ENCODE results near the gene HECTD1. TPM values are rescaled to one million over a fixed set of nuclear protein-coding genes. Genes with fewer than 3 reads are reported as not detected.
"Not testable (repeated sequence)": the region's sequence is repeated elsewhere in the genome, so short reads cannot be mapped to it uniquely, and the experiment has no call there.

Gene HECTD1
- total RNA-seq (2014; rRNA removed; shearing (Covaris generic)) = 54.5 and 110 TPM in 2 replicates

DNA sequence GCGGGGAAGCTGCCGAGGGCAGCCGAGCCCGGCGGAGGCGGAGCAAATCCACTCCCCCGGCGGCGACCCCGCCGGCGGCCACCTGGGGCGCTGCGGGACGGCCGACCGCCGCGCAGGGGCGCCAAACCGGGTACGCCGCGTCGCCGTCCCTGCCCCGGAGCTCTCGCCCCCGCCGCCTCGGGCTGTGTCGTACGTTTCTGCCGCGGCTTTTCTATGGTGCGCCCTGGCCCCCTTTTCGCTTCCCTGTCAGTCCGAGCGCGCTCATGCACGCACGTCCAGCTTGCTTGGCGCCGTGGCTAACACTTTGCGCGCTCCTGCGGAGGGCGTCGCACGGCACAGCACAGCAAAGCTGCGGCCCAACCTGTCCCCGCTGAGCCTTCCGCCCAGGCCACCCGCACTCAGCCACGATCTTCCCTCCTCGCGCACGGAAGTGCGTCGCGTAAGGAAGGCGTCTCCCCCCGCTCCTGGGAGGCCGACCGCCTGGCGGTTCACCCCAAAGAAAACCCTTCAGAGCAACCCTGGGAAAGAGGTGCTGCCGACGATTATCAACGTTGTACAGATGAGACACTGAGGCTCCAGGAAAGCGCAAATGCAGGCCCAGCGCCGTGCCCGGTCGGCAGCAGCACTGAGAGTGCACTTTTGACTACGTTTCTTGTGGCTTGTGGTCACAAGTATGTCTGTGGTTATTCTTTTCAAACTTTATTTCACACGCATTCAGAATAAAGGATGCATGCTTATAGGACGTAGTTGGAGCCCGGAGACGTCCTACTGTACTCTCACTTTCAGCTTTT is at the start of gene HECTD1:
Gene HECTD1 (minus strand): TSS at position 39 of the 791 bp plus-strand sequence. CDS start 1,857 bp downstream, outside the sequence.
- peak; percentile 86 for DNase-seq (ENCODE audit: low read depth)

DNA sequence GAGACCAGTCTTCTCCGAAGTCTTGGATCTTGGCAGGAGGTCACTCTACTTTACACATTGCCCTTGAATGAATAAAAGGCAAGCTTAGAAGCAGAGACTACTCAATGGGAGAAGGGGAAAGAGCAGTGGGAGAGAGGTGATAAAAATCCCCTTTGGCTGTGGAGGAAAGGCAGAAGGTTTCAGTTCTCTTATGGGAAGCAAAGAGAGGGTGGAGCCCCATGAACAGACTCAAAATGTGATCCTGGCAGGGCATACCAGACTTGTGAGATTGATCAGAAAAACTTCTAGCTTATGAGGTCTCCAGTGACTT is 49.6 kb upstream of the HECTD1 start:
- no peak for DNase-seq (ENCODE audit: low read depth)

DNA sequence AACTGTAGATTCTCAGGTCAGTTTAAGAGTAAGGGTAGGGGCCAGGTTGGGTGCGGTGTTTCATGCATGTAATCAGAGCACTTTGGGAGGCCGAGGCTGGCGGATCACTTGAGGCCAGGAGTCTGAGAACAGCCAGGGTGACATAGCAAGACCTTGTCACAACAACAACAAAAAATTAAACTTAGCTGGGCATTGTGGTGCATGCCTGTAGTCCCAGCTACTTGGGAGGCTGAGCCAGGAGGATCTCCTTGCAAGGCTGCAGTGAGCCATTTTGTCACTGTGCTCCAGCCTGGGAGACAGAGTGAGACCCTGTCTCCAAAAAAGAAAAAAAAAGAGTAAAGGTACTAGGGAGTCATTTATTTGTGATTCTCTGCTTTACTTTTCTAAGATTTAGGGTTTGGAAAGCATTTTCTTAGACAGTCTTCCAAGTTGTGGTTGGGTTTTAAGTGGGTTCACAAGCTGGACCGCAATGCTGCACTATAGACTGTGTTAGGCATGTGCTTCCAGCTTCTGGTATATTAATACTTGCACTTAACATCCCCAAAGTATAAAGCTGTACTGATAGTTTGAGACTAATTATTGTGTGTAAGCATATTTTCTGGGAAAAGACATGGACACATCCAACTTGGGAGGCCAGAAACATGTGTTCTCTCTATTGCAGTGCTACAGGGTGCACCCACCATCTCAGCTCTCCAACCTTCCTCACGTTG is 49.1 kb upstream of the HECTD1 start:
- no peak for DNase-seq (ENCODE audit: low read depth)

DNA sequence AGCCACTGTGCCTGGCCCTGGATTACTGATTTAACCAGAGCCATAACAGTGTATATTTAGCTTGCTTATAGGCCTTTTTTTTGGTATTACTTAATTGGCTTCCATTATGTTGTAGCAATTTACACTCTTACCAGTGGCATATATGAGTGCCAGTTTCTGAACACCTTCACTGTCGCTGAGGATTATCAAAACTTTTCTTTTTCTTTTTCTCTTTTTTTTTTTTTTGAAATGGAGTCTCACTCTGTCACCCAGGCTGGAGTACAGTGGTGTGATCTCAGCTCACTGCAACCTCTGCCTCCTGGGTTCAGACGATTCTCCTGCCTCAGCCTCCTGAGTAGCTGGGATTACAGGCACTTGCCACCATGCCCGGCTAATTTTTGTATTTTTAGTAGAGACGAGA is 48.3 kb upstream of the HECTD1 start:
- not testable (repeated sequence) for DNase-seq (ENCODE audit: low read depth)

DNA sequence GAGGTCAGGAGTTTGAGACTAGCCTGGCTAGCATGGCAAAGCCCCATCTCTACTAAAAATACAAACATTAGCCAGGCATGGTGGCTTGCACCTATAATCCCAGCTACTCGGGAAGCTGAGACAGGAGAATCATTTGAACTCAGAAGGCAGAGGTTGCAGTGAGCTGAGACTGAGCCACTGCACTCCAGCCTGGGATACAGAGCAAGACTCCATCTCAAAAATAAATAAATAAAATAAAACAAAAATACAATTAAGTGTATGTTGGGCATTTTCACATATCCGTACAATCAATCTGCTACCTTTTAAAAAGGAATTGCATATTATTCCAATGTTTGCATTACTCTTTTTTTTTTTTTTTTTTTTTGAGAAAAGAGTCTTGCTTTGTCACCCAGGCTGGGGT is 47.7 kb upstream of the HECTD1 start:
- DNase-seq (ENCODE audit: low read depth) = no peak

DNA sequence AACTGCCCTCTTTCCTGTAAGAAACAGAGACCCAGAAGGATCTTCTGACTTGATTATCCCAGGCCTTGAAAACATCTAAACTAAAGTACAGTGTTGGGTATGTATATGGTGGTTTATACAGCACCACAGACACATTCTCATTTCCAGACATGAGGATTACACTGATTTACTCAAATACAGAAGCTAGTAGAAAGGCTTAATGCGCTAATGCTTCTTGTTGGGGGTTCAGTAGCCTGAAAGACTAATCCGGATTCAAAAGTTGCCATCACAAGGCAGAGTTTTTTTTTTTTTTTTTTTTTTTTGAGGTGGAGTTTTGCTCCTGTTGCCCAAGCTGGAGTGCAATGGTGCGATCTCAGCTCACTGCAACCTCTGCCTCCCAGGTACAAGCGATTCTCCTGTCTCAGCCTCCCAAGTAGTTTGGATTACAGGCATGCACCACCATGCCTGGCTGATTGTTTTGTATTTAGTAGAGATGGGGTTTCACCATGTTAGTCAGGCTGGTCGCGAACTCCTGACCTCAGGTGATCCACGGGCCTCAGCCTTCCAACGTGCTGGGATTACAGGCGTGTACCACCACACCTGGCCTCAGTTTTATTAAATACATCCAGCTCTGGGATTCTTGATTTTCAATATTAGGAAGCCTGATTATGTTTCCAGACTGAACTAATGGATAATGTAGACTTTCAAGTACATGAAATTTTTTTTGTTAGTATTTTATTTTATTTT is 46.3 kb upstream of the HECTD1 start:
- DNase-seq (ENCODE audit: low read depth) = no peak

DNA sequence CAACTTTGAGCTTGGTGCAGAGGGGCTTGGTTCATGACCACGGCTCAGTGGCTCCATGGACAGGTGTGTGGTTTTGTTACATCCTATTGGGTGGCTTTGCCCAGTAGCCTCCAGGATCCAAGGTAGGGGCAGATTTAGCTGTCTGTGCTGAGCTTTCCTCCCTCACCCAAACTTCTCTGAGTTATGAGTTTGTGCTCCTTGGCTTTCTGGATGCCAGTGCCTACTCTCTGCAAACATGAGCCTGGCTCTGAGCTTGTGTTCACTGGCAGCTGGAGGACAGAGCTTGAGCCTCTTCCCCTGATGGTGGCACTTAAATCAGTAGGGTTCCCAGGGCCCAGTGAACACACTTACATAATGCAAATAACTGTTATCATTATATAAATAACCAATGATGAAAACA is 45.3 kb upstream of the HECTD1 start:
- no peak for DNase-seq (ENCODE audit: low read depth)

DNA sequence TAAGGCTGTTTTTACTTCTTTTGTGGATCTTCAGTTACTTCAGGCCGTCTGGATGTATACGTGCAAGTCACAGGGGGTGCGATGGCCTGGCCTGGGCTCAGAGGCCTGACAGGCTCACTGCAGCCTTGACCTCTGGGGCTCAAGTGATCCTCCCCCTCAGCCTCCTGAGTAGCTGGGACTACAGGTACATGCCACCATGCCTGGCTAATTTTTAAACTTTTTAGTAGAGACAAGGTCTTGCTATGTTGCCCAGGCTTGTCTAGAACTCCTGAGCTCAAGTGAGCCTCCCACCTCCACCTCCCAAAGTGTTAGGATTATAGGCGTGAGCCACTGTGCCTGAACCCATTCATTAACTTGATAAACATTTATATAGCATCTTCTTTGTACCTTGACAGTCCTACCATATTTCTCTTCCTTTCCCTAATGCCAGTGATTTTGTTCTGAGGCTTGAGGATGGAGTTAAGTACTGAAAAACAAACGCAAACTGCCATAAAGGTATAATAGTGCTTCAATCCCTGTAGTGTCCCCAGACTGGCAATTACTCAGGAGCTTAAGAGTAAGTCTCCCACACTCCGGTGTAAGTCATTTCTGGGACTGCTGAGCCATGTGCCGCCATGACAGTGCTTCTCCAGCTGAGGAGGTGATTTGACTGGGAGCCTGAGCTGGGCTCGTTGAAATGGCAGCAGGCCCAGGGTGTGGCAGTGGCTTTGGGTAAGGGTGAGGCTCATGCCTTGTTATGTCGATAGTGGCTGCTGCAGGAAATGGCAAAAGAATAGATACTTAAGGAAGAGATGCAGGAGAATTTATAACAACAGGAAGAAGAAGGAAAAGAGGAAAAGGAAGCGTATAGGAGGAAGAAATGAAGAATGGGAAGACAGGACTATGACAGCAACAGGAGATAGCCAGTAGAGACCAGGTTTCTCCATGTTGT is 43.7 kb upstream of the HECTD1 start:
- DNase-seq (ENCODE audit: low read depth) = no peak

DNA sequence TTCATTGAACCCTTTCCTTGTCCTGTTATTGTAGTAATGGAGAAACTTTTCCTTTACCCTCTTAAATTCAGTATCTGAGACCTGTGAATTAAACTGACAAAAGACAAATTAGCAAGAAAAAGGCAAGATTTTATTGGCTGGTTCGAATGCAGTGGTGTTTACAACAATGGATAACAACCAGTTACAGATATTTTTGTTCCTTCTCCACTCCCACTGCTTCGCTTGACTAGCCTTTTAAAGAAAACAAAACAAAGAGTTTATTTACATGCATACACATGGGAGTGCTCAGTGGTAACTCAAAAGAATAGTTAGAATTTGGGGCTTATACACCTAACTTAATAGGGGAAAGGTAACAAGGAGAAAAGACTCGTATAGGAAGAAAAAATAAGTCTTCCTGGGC is 37.0 kb upstream of the HECTD1 start:
- no peak for DNase-seq (ENCODE audit: low read depth)

DNA sequence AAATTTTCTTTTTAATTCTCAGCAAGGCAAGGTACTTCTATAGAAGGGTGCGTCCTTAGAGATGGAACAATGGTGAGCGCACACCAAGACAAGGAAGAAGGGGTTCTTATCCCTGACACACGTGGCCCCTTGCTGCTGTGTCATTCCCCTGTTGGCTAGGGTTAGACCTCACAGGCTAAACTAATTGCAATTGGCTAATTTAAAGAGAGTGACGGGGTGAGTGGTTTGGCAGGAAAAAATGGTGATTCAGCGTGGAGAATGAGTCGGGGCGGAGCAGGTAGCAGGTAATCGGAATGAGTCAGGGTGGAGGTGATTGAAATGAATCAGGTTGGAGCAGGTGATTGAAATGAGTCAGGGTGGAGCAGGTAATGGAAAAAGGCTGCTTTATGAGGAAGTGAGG is 36.3 kb upstream of the HECTD1 start:
- peak; percentile 8 for DNase-seq (ENCODE audit: low read depth)

DNA sequence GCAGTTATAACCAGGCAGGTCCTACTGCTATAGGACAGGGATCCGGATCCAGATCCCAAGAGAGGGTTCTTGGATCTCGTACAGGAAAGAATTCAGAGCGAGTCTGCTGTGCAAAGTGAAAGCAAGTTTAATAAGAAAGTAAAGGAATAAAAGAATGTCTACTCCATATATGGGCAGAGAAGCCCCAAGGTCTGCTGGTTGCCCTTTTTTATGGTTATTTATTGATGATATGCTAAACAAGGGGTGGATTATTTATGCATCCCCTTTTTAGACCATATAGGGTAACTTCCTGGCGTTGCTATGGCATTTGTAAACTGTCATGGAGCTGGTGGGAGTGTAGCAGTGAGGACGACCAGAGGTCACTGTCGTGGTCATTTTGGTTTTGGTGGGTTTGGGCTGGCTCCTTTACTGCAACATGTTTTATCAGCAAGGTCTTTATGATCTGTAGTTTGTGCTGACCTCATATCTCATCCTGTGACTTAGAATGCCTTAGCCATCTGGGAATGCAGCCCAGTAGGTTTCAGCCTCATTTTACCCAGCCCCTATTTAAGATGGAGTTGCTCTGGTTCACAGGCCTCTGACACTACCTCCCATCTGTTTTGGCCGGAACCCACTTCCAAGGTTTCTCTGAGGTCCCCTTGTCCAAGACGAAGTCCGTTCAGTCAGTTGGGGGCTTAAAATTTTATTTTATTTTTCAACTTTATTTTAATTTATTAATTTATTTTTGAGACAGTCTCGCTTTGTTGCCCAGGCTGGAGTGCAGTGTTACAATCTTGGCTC is 34.8 kb upstream of the HECTD1 start:
- DNase-seq (ENCODE audit: low read depth) = peak; percentile 70

DNA sequence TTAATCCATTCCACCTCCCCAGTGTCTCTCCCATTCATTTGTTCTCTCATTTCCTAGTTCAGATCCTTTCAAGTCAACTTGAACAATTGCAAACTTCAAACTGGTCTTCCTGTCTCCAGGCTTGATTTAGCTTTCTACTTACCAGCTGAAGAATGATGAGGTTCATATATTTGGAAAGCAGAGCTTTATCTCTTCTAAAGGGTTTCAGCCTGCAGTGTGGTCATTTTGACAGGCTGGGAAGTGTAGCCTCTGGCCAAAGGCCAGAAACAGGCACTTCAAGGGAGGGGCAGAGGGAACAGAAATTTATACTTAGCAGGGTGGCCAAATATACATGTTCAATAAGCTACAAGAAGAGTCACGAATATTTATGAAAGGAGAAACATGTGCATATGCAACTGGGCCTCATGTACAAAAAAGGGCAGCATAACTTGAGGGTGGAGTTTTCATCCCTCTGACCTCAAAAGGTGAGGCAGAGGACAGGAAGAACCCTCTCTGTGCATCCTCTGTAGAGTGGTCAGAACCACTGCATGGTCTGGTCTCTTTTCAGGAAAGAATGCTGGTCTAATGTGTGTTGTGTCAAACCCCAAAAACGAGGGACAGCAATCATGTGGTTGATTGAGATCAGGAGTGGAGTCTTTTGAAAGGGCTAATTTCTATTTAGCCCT is 34.0 kb upstream of the HECTD1 start:
- DNase-seq (ENCODE audit: low read depth) = peak; percentile 26

DNA sequence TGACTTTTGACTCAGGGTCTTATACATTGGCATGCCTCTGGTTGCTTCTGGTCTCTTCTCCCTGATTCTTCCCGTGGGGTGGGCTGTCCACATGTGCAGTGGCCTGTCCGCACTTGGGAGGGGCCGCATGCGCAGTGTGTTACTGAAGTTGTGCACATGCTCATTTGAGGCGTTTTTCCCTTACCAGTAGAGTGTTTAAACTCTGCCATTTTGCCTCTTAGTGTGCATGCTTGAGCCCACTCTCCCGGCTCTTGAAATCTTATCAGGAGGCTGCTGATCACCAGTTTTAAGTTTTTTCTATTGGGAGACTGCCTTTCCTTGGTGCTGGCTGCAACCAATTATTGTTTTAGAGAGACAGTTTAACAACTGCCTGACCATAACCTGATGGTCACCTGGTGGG is 32.1 kb upstream of the HECTD1 start:
- DNase-seq (ENCODE audit: low read depth) = no peak

DNA sequence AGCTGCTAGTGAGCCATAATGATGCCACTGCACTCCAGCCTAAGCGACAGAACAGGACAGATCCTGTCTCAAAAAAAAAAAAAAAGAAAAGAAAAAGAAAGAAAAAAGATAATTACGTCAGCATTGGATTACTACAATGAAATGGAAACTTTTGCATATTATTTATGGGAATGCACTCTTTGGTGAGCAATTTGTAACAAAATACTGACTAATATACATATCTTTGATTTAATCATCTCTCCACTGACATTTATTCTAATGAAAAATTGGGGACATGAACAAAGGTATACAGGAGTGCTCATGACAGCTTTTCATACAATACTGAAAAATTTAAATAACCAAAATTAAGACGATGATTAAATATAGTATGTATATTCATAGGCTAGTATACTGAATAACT is 27.9 kb upstream of the HECTD1 start:
- no peak for DNase-seq (ENCODE audit: low read depth)

DNA sequence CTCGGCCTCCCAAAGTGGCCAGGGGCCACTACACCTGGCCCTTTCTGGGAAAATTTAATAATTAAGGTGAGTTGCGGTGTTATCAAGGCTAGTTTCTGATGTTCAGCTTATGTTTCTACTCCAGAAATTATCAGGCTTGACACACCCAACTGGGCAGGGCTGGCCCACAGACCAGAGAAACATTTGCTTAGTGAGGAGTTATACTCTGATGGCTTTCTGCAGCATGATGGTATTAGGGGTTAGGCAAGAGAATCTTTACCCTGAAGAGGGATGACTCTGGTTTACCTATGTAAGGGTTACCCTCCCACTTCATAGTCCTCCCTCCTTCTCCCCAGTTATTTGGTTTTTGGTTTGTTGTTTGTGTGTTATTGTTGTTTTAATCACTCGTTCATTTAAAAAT is 24.5 kb upstream of the HECTD1 start:
- no peak for DNase-seq (ENCODE audit: low read depth)

DNA sequence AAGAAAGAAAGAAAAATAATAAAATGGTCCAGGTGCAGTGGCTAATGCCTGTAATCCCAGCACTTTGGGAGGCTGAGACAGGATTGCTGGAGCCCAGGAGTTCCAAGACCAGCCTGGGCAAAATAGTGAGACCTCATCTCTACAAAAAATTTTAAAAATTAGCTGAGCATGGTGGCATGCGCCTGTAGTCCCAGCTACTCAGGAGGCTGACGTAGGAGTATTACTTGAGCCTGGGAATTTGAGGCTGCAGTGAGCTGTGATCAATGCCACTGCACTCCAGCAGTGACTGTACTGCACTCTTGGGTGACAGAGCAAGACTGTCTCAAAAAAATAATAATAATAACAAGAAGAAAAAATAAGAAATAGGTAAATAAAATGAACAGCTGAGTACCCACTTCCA is 23.7 kb upstream of the HECTD1 start:
- not testable (repeated sequence) for DNase-seq (ENCODE audit: low read depth)

DNA sequence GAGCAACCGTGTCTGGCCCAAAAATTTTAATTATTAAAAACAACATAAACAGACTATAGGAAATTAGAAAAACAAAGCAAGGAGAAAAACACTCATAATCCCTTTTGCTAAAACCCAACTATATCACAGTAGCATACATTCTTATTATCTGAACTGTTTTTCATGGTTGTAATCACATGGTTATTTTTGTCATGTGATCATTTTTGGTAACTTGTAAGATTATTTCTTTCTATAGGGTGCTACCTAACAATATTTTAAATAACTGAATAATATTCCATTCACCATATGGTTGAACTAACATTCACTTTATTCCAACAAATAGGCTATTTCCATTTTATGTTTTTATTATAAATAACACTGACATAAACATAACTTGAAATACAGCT is 23.0 kb upstream of the HECTD1 start:
- no peak for DNase-seq (ENCODE audit: low read depth)

DNA sequence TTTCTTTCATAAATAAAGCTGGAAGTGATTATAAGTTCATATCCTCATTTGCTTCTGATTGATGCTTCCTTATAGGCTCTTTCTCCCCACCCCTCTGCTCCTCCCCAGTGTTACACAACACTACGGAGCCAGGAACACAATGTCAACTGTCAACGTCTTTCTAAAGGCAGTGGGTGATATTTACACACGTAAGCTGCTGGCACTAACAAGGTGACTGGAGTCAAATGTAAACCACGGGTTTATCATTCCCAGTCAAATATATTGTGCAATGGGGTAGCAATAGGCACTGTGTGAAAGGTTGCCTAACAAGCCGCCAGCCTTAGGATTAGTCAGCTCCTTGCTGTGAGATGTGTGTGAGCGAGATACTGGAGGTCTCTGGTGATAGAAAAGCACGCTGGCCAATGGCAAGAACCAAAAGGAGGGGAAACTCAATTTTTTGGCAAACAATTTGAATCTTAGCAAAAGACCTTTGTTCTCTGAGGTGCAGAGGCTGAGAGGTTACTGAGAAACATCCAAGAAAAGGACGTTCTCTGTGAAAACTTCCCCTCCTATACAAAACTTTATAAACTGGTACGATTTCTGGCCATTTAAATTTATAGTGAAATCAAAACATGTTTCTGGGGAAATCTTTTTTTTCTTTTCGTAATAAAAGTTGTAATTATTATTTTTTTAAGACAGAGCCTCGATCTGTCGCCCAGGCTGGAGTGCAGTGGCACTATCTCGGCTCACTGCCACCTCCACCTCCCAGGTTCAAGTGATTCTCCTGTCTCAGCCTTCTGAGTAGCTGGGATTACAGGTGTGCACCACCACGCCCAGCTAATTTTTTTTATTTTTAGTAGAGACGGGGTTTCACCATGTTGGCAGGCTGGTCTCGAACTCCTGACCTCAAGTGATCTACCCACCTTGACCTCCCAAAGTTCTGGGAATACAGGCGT is 22.3 kb upstream of the HECTD1 start:
- DNase-seq (ENCODE audit: low read depth) = peak; percentile 89

DNA sequence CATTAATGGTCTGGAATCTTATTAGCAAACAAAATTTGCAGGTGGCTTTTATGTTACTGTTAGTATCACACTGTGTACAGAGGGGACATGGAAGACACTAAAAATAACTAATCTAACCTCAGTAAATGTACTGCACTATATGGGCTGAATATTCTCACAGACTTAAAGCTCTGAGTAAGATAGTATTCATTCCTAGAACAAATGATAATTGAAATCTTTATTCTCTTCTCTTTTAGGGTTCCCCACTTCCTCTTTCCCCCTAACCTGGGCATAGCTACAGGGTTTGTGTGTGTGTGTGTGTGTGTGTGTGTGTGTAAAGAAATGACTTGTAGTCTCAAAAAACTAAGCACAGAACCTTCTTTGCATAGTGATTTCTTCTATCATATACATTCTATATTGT is 21.4 kb upstream of the HECTD1 start:
- DNase-seq (ENCODE audit: low read depth) = no peak

Measured in M059J (cell line).